ENCODE measurements around the gene SCRN2. TPM values are rescaled to one million over a fixed set of nuclear protein-coding genes. Genes with fewer than 3 reads are reported as not detected.

Gene SCRN2
- total and polyA plus RNA-seq, 12 donors, result 6.3 to 136 (median 40.5) TPM

DNA sequence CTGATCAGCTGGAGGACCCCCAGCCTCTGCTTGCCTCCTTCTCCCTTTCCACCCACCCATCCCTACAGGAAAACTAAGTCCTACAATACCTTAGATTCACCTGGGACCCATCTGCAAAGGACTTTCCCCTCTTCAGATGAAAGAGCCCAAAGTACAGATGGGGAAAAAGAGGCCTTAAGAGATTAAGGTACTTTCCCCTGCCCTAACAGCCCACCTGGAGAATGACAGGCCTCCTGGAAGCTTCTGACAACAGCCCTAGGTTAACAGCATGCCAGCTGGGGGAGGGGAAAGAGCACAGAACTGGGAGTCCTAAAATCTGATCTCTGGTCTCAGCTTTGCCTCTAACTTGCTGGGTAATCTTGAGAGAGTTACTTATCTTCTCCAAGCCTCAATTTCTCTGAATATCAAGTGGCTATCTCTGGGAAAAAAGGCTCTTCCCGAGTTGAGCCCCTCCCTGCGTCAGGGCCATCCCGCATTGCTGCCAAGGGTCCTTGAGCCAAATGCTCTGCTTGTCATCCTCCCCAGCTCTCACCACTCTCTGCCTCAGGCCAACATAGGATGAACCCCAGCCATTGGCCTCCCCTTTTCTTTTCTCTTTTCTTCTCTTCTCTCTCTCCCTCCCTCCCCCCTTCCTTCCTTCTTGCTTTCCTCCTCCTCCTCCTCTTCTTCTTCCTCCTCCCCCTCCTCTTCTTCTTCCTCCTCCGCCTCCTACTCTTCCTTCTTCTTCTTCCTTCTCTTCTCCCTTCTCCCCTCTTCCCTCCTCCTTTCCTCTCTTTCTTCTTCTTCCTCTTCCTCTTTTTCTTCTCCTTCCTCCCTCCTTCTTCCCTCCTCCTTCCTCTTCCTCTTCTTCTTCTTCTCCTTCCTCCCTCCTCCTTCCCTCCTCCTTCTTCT lies 32.4 kb upstream of the SCRN2 start:
- 47 to 61% (median 58%) methylated on average over 4 of the region's 4 CpGs for WGBS, 4 donors

DNA sequence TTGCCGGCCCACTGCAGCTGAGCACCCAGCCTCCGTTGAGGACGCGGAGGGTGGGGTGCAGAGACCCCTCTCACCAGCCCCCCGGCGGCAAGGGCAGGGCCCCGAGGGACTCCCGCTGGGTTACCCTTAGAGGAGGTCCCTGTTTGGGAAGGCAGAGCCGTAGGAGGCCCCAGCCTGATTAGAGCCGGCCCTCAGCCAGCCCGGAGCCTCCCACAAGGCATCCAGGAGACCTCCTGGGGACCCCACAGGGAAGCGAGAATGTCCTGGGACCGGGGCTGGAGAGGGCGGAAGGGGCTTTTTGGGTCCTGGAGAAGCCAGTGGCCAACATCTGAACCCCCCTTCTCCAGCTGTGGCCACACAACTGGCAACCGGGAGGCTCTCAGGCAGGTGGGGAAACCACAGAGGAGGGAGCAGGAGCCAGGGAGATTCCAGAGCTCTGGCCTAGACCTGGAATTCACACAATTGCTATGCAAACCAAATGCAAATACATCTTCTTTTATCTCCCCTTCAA lies 31.6 kb upstream of the SCRN2 start:
- Histone ChIP-seq H3K4me1 (replicated peaks in 1 of 2) (peaks cover 1 to 6% of the 10 kb centered on the region in 2 donors), H3K9me3 (replicated peaks in 1 of 3) (no peaks in the 10 kb centered on the region), H3K4me3 (no peak overlapping the region), H3K27ac (no peak overlapping the region), H3K27me3 (peaks cover 25% of the 10 kb centered on the region), H3K36me3 (replicated peaks in 1 of 2) (no peaks in the 10 kb centered on the region)
- intact Hi-C loops (cut with DNase I), result no loop called here
- TF ChIP-seq POLR2A (IDR thresholded peaks at IDR 0.05), result no peak
- TF ChIP-seq, protein P1, sequence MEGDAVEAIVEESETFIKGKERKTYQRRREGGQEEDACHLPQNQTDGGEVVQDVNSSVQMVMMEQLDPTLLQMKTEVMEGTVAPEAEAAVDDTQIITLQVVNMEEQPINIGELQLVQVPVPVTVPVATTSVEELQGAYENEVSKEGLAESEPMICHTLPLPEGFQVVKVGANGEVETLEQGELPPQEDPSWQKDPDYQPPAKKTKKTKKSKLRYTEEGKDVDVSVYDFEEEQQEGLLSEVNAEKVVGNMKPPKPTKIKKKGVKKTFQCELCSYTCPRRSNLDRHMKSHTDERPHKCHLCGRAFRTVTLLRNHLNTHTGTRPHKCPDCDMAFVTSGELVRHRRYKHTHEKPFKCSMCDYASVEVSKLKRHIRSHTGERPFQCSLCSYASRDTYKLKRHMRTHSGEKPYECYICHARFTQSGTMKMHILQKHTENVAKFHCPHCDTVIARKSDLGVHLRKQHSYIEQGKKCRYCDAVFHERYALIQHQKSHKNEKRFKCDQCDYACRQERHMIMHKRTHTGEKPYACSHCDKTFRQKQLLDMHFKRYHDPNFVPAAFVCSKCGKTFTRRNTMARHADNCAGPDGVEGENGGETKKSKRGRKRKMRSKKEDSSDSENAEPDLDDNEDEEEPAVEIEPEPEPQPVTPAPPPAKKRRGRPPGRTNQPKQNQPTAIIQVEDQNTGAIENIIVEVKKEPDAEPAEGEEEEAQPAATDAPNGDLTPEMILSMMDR (IDR thresholded peaks at IDR 0.05), result no peak
- WGBS, 4 donors, result 53 to 77% (median 67%) methylated on average over 4 to 15 of the region's 15 CpGs
- DNase-seq, result no peak

More for the DNA sequence above, 32.4 kb upstream of the SCRN2 start:
- TF ChIP-seq, protein P1 (IDR thresholded peaks at IDR 0.05), result no peak
- TF ChIP-seq POLR2A (IDR thresholded peaks at IDR 0.05), result no peak
- no peak for DNase-seq
- Histone ChIP-seq H3K9me3 (replicated peaks in 1 of 3) (no peaks in the 10 kb centered on the region), H3K27me3 (peaks cover 25% of the 10 kb centered on the region), H3K27ac (no peak overlapping the region), H3K4me1 (replicated peaks in 1 of 2) (peaks cover 3 to 10% of the 10 kb centered on the region in 2 donors), H3K36me3 (replicated peaks in 1 of 2) (no peaks in the 10 kb centered on the region), H3K4me3 (no peak overlapping the region)
- intact Hi-C loops (cut with DNase I), result no loop called here

DNA sequence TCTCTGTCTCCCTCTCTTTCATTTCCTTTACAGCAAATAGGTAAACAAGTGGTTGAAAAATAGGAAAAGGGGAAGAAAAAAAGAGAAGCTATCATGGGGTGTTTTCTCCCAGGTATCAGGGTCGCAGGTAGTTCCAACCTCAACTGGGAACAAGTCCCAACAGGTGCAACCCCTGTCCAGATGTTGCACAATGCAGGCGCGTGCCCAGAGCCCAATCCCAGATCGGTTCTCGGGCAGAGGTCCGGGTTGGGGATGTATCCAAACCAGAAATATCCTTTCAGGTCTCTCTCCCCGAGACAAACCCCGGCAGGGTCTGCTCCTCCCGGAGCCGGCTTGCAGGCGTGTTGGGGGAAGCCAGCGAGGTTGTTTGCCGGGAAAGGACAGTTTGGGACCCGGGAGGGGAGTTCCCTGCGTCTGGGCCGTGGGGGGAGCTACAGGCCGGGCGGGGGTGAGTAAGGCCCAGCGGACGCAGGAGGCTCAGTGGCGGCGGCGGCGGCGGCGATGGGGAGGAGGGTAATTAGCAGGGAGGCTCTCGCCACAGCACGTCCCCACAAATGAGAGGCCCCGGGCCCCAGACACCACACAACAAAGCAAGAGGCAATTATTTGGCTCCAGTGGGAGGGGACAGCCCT lies 31.1 kb upstream of the SCRN2 start:
- intact Hi-C loops (cut with DNase I), result no loop called here
- Histone ChIP-seq H3K9me3 (replicated peaks in 1 of 3) (no peaks in the 10 kb centered on the region), H3K36me3 (replicated peaks in 1 of 2) (no peaks in the 10 kb centered on the region), H3K4me3 (no peak overlapping the region), H3K4me1 (replicated peaks in 1 of 2) (peaks cover 0 to under 1% of the 10 kb centered on the region in 2 donors), H3K27ac (no peak overlapping the region), H3K27me3 (peaks cover 25% of the 10 kb centered on the region)
- no peak for TF ChIP-seq POLR2A (IDR thresholded peaks at IDR 0.05)
- TF ChIP-seq, protein P1 (IDR thresholded peaks at IDR 0.05), result no peak
- 48 to 71% (median 63%) methylated on average over 8 to 29 of the region's 29 CpGs for WGBS, 4 donors
- DNase-seq, result no peak

DNA sequence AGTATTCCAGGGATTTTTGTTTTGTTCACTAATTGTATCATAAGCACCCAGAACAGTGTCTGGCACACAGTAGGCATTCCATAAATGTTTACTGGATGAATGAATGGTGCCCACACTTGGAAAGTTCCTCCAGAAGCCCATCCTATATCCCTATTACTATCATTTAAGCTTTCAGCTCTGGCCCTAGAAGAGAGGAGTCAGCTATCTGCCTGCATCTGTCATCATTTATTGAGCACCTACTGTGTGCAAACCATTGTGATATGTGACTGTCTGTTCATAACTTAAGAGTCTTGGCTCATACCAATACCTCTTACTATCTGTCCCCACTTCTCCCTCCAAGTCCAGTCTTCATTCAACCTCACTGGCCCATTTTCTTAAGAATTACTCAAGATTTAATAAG lies 30.0 kb upstream of the SCRN2 start:
- H3K27ac ChIP-seq, result no peak overlapping the region
- no peaks in the 10 kb centered on the region for H3K36me3 ChIP-seq (replicated peaks in 1 of 2)
- no peaks in the 10 kb centered on the region for H3K4me1 ChIP-seq (replicated peaks in 1 of 2)
- no peak overlapping the region for H3K4me3 ChIP-seq
- intact Hi-C loops (cut with DNase I), result no loop called here
- H3K27me3 ChIP-seq, result peaks cover 28% of the 10 kb centered on the region
- H3K9me3 ChIP-seq (replicated peaks in 1 of 3), result no peaks in the 10 kb centered on the region
- TF ChIP-seq POLR2A (IDR thresholded peaks at IDR 0.05), result no peak
- TF ChIP-seq, protein P1 (IDR thresholded peaks at IDR 0.05), result no peak
- no peak for DNase-seq
